Osteocyte (in vitro differentiated cells): ENCODE results near the gene SPACA6. TPM values are rescaled to one million over a fixed set of nuclear protein-coding genes. Genes with fewer than 3 reads are reported as not detected.

Source experiments
- DNase-seq: peaks from one replicate; pipeline ENCODE4 v3.0.0; 2021; ENCODE audit warnings: mixed read lengths; ENCODE audit not compliant: unreplicated experiment; ENCODE audit errors: extremely low spot score
- H3K27ac Mint-ChIP-seq: one replicate; pipeline ENCODE4 v1.8.0; 2021; ENCODE audit warnings: mild to moderate bottlenecking, mixed read lengths; ENCODE audit not compliant: unreplicated experiment
- H3K27me3 Mint-ChIP-seq: one replicate; pipeline ENCODE4 v1.8.0; 2021; ENCODE audit warnings: mixed read lengths; ENCODE audit not compliant: unreplicated experiment
- H3K36me3 Mint-ChIP-seq: one replicate; pipeline ENCODE4 v1.8.0; 2021; ENCODE audit warnings: mixed read lengths; ENCODE audit not compliant: unreplicated experiment
- H3K4me1 Mint-ChIP-seq: one replicate; pipeline ENCODE4 v1.8.0; 2021; ENCODE audit warnings: mixed read lengths; ENCODE audit not compliant: unreplicated experiment
- H3K4me3 Mint-ChIP-seq: one replicate; pipeline ENCODE4 v1.8.0; 2021; ENCODE audit warnings: mild to moderate bottlenecking, moderate library complexity, mixed read lengths; ENCODE audit not compliant: unreplicated experiment
- H3K9me3 Mint-ChIP-seq: one replicate; pipeline ENCODE4 v1.8.0; 2021; ENCODE audit warnings: mixed read lengths; ENCODE audit not compliant: unreplicated experiment
- CTCF ChIP-seq: fragments of 200-600 bp; sonication (generic); IDR thresholded peaks from 2 replicates; pipeline ENCODE4 v1.5.0; 2021; ENCODE audit warnings: antibody characterized with exemption, mild to moderate bottlenecking, moderate library complexity
- total RNA-seq: library from RNA; stranded (reverse); gene quantifications from 2 replicates; pipeline ENCODE4 v1.2.1, GENCODE V29; 2021

Gene SPACA6
- total RNA-seq, 1 donor from 2014 or later, result 36.9 TPM

GRCh38 chr19:51724543-51724942 is 31.4 kb downstream of the SPACA6 start:
- H3K27ac Mint-ChIP-seq, result no peak overlapping the region
- peaks cover 14% of the 10 kb centered on the region for H3K4me1 Mint-ChIP-seq
- peaks cover 36% of the 10 kb centered on the region for H3K27me3 Mint-ChIP-seq
- H3K4me3 Mint-ChIP-seq, result no peak overlapping the region
- H3K9me3 Mint-ChIP-seq, result peaks cover 5% of the 10 kb centered on the region
- DNase-seq, result no peak
- no peak for TF ChIP-seq CTCF
- no peaks in the 10 kb centered on the region for H3K36me3 Mint-ChIP-seq

- no peak for TF ChIP-seq CTCF
- no peak overlapping the region for H3K27ac Mint-ChIP-seq
- DNase-seq, result no peak
- H3K4me3 Mint-ChIP-seq, result no peak overlapping the region
- H3K9me3 Mint-ChIP-seq, result peaks cover 10% of the 10 kb centered on the region
- no peaks in the 10 kb centered on the region for H3K36me3 Mint-ChIP-seq
- H3K27me3 Mint-ChIP-seq, result peaks cover 24% of the 10 kb centered on the region
- peaks cover 10% of the 10 kb centered on the region for H3K4me1 Mint-ChIP-seq
Measured at GRCh38 chr19:51726049-51726448, 32.9 kb downstream of the SPACA6 start.

GRCh38 chr19:51727349-51727880 is 34.3 kb downstream of the SPACA6 start:
- no peak overlapping the region for H3K4me3 Mint-ChIP-seq
- no peak for TF ChIP-seq CTCF
- peaks cover 10% of the 10 kb centered on the region for H3K4me1 Mint-ChIP-seq
- H3K27me3 Mint-ChIP-seq, result peaks cover 19% of the 10 kb centered on the region
- H3K9me3 Mint-ChIP-seq, result peaks cover 10% of the 10 kb centered on the region
- DNase-seq, result no peak
- no peaks in the 10 kb centered on the region for H3K36me3 Mint-ChIP-seq
- no peak overlapping the region for H3K27ac Mint-ChIP-seq

- H3K27me3 Mint-ChIP-seq, result peaks cover 6% of the 10 kb centered on the region
- no peak for DNase-seq
- H3K4me3 Mint-ChIP-seq, result no peak overlapping the region
- TF ChIP-seq CTCF, result no peak
- peaks cover 10% of the 10 kb centered on the region for H3K4me1 Mint-ChIP-seq
- H3K9me3 Mint-ChIP-seq, result peaks cover 10% of the 10 kb centered on the region
- H3K36me3 Mint-ChIP-seq, result no peaks in the 10 kb centered on the region
- no peak overlapping the region for H3K27ac Mint-ChIP-seq
Measured at GRCh38 chr19:51729781-51730180, 36.7 kb downstream of the SPACA6 start.

GRCh38 chr19:51733742-51734522 is 40.8 kb downstream of the SPACA6 start:
- H3K27me3 Mint-ChIP-seq, result no peaks in the 10 kb centered on the region
- no peak overlapping the region for H3K4me3 Mint-ChIP-seq
- no peak for DNase-seq
- no peaks in the 10 kb centered on the region for H3K36me3 Mint-ChIP-seq
- no peak overlapping the region for H3K27ac Mint-ChIP-seq
- no peaks in the 10 kb centered on the region for H3K4me1 Mint-ChIP-seq
- peaks cover 5% of the 10 kb centered on the region for H3K9me3 Mint-ChIP-seq
- no peak for TF ChIP-seq CTCF
